ENCODE results near the gene KNSTRN.

The KNSTRN gene

DNA sequence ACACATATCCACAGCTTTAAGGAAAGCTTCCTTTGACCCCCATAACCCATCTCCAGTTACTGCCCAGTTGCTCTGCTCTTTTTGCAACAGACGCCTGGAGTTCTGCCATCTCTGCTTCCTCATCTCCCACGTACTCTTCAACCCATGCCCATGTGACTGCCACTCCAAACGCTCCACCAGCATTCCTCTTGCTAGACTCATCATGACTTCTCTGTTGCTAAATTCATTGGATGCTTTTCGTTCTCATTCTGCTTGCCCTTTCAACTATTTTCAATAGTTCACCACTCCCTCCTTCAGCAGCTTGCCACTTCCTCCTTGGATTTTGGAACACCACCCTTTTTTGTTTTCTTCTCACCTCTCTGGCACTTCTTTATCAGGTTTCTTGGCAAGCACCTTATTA, 2.7 kb upstream of the KNSTRN start:
- no peak for TF ChIP-seq TCF12 (IDR thresholded peaks at IDR 0.05; ENCODE audit: low read depth)
- TF ChIP-seq MAX (IDR thresholded peaks at IDR 0.05): 0 out of 2 replicates have a peak, but pooled peaks have one; percentile 27
- no peak for TF ChIP-seq CREB1 (IDR thresholded peaks at IDR 0.05; ENCODE audit: low read depth)
- TF ChIP-seq YY1 (IDR thresholded peaks at IDR 0.05; ENCODE audit: low read depth): no peak
- peak; percentile 78 for TF ChIP-seq USF1 (IDR thresholded peaks at IDR 0.05)
- 0 out of 2 replicates have a peak, but pooled peaks have one; percentile 18 for TF ChIP-seq NFIC (IDR thresholded peaks at IDR 0.05)
- TF ChIP-seq TEAD4 (IDR thresholded peaks at IDR 0.05): peak; percentile 36

DNA sequence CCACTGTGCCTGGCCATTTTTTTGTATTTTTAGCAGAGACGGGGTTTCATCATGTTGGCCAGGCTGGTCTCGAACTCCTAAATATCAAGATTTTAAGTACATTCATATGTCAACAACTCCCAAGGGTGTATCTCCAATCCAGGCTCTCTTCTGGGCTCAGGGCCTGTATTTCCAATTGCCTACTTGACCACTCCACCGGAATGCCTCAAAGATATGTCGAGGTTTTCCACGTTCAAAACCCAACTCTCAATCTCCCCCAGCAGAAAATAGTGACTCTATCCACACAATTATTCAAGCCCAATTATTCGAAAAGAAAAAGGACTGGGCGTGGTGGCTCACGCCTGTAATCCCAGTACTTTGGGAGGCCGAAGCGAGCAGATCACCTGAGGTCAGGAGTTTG, 1.9 kb upstream of the KNSTRN start:
- TF ChIP-seq FOXM1 (IDR thresholded peaks at IDR 0.05; ENCODE audit: borderline replicate concordance, low read depth) (no peak), CREB1 (IDR thresholded peaks at IDR 0.05; ENCODE audit: low read depth) (no peak), RAD21 (IDR thresholded peaks at IDR 0.05; ENCODE audit: low read depth) (no peak), CEBPB (IDR thresholded peaks at IDR 0.05) (no peak), NFIC (IDR thresholded peaks at IDR 0.05) (no peak), ZBTB7A (IDR thresholded peaks at IDR 0.05; ENCODE audit: low read depth) (no peak), EGR1 (IDR thresholded peaks at IDR 0.05) (no peak), TEAD4 (IDR thresholded peaks at IDR 0.05) (no peak), EP300 (IDR thresholded peaks at IDR 0.05; ENCODE audit: borderline replicate concordance) (no peak), TAF1 (IDR thresholded peaks at IDR 0.05; ENCODE audit: low read depth) (no peak), USF1 (IDR thresholded peaks at IDR 0.05) (no peak), MAX (IDR thresholded peaks at IDR 0.05) (no peak), TCF12 (IDR thresholded peaks at IDR 0.05; ENCODE audit: low read depth) (no peak), YY1 (IDR thresholded peaks at IDR 0.05; ENCODE audit: low read depth) (no peak)
- TF ChIP-seq, protein P1, sequence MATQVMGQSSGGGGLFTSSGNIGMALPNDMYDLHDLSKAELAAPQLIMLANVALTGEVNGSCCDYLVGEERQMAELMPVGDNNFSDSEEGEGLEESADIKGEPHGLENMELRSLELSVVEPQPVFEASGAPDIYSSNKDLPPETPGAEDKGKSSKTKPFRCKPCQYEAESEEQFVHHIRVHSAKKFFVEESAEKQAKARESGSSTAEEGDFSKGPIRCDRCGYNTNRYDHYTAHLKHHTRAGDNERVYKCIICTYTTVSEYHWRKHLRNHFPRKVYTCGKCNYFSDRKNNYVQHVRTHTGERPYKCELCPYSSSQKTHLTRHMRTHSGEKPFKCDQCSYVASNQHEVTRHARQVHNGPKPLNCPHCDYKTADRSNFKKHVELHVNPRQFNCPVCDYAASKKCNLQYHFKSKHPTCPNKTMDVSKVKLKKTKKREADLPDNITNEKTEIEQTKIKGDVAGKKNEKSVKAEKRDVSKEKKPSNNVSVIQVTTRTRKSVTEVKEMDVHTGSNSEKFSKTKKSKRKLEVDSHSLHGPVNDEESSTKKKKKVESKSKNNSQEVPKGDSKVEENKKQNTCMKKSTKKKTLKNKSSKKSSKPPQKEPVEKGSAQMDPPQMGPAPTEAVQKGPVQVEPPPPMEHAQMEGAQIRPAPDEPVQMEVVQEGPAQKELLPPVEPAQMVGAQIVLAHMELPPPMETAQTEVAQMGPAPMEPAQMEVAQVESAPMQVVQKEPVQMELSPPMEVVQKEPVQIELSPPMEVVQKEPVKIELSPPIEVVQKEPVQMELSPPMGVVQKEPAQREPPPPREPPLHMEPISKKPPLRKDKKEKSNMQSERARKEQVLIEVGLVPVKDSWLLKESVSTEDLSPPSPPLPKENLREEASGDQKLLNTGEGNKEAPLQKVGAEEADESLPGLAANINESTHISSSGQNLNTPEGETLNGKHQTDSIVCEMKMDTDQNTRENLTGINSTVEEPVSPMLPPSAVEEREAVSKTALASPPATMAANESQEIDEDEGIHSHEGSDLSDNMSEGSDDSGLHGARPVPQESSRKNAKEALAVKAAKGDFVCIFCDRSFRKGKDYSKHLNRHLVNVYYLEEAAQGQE (IDR thresholded peaks at IDR 0.05; ENCODE audit: low read depth): no peak

DNA sequence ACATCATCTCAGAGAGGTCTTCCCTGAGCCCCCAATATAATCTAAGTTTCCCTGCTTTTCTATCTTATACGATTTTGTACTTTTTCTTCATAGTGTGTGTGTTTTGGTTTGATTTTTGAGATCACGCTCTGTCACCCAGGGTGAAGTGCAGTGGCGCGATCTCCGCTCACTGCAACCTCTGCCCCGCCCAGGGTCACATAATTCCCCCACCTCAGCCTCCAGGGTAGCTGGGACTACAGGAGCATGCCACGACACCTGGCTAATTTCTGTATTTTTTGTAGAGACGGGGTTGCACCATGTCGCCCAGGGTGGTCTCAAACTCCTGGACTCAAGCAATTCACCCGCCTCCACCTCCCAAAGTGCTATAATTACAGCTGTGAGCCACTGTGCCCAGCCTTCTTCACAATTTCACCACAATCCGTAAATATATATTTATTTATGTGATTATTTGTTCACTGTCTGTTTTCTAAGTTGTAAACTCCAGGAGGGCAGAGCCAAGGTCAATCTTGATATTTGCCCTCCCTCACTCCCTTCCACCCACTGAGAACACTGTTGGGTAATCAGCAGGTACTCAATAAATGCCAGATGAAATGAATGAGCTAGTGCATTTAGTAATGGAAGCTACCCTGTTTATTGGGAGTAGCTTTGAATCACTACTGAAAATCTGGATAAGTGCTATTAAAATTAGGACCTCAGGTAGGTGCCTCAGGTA, 547 bp upstream of the KNSTRN start:
- TF ChIP-seq NFIC (IDR thresholded peaks at IDR 0.05) (no peak), ZBTB7A (IDR thresholded peaks at IDR 0.05; ENCODE audit: low read depth) (no peak), EGR1 (IDR thresholded peaks at IDR 0.05) (no peak), TCF12 (IDR thresholded peaks at IDR 0.05; ENCODE audit: low read depth) (no peak), TEAD4 (IDR thresholded peaks at IDR 0.05) (no peak), MAX (IDR thresholded peaks at IDR 0.05) (no peak), FOXM1 (IDR thresholded peaks at IDR 0.05; ENCODE audit: borderline replicate concordance, low read depth) (no peak), EP300 (IDR thresholded peaks at IDR 0.05; ENCODE audit: borderline replicate concordance) (no peak), TAF1 (IDR thresholded peaks at IDR 0.05; ENCODE audit: low read depth) (no peak), CEBPB (IDR thresholded peaks at IDR 0.05) (no peak), USF1 (IDR thresholded peaks at IDR 0.05) (no peak), CREB1 (IDR thresholded peaks at IDR 0.05; ENCODE audit: low read depth) (no peak)

DNA sequence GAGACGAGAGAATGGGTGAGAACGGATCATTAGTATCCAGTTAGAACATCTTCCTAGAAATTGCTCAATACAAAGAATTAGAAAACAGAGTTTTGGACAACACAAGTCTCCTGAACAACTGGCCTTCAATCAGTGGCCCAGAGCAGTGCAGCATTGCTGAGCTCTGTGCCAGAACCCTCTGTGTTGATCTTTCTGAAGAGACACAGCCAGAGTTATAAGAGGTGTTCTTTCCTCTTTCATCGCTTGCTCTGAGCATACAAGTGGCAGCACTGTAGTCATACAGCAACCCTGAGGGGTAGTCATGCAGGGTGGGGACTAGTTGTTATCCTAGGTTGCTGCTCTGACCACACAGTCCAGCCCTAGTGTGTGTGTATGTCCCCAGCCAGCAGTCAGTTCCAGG, 4.0 kb downstream of the KNSTRN start:
- TF ChIP-seq RAD21 (IDR thresholded peaks at IDR 0.05; ENCODE audit: low read depth) (no peak), CEBPB (IDR thresholded peaks at IDR 0.05) (no peak), MAX (IDR thresholded peaks at IDR 0.05) (no peak), FOXM1 (IDR thresholded peaks at IDR 0.05; ENCODE audit: borderline replicate concordance, low read depth) (no peak), YY1 (IDR thresholded peaks at IDR 0.05; ENCODE audit: low read depth) (no peak), EP300 (IDR thresholded peaks at IDR 0.05; ENCODE audit: borderline replicate concordance) (no peak), EGR1 (IDR thresholded peaks at IDR 0.05) (no peak), TCF12 (IDR thresholded peaks at IDR 0.05; ENCODE audit: low read depth) (no peak), TEAD4 (IDR thresholded peaks at IDR 0.05) (no peak), USF1 (IDR thresholded peaks at IDR 0.05) (no peak), TAF1 (IDR thresholded peaks at IDR 0.05; ENCODE audit: low read depth) (no peak), ZBTB7A (IDR thresholded peaks at IDR 0.05; ENCODE audit: low read depth) (no peak), NFIC (IDR thresholded peaks at IDR 0.05) (no peak), CREB1 (IDR thresholded peaks at IDR 0.05; ENCODE audit: low read depth) (no peak)
- TF ChIP-seq, protein P1 (IDR thresholded peaks at IDR 0.05; ENCODE audit: low read depth): no peak
